Measurements from ENCODE around the gene PTH1R.

DNA sequence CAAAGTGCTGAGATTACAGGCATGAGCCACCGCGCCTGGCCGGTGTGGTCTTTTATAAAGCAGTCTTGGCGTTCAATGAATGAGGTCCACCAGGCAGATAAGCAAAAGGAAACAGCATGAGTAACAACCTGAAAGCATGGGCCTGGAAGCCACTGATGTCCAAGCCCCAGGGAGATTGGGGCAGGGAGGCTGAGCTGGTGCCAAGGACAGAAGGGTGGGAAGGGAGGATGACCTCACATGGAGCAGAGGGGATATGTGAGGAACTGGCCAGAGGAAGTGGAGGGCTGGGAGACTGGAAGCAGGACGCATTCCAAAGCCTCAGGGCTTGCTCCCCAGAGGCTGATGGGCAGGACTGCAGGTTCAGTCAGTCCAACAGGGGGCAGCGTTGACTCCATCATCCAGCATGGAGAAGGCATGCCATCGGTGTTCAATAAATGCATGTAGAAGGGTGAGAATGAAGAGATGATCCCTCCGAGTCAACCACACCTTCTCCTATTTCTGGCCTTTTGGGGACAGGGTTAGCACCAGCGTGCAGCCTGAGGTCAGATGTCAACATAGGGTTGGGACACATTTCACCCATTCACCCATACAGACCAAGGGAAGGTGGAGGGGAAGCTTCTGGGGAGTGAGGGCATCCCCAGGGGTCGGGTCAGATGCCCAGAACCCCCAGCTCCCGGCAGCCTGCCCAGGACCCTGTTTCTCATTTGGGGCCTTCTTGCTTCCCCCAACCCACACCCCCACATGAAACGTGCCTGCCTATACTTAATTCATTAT, 29.1 kb upstream of the PTH1R start:
- TF ChIP-seq, protein P1, sequence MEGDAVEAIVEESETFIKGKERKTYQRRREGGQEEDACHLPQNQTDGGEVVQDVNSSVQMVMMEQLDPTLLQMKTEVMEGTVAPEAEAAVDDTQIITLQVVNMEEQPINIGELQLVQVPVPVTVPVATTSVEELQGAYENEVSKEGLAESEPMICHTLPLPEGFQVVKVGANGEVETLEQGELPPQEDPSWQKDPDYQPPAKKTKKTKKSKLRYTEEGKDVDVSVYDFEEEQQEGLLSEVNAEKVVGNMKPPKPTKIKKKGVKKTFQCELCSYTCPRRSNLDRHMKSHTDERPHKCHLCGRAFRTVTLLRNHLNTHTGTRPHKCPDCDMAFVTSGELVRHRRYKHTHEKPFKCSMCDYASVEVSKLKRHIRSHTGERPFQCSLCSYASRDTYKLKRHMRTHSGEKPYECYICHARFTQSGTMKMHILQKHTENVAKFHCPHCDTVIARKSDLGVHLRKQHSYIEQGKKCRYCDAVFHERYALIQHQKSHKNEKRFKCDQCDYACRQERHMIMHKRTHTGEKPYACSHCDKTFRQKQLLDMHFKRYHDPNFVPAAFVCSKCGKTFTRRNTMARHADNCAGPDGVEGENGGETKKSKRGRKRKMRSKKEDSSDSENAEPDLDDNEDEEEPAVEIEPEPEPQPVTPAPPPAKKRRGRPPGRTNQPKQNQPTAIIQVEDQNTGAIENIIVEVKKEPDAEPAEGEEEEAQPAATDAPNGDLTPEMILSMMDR (IDR thresholded peaks at IDR 0.05), result no peak
- no peak for TF ChIP-seq POLR2A (IDR thresholded peaks at IDR 0.05)

Data from vagina (tissue), 2 donors.